ENCODE data around the gene KCNQ1OT1. TPM values are rescaled to one million over a fixed set of nuclear protein-coding genes. Genes with fewer than 3 reads are reported as not detected.

The KCNQ1OT1 gene
- total and polyA plus RNA-seq, 9 of the 15 experiments (the other 6 are each of a cell fraction or from before 2014, with no cell fraction given), result 0.04 to 2.3 (median 0.74) TPM

GRCh38 chr11:2681408-2682145 is 18.2 kb downstream of the KCNQ1OT1 start:
- WGBS (ENCODE audit: insufficient coverage, low coverage, missing lambda C conversion rate), result 28% methylated on average over 4 of the region's 5 CpGs
- Histone ChIP-seq H2AFZ (ENCODE audit: low read depth, low read length) (no peak overlapping the region), H4K20me1 (replicated peaks; ENCODE audit: control insufficient read depth, insufficient read depth, low read length) (peaks cover 36% of the 10 kb centered on the region), H3K9me3 (replicated peaks; ENCODE audit: control insufficient read depth, insufficient read depth, low read depth, low read length) (no peaks in the 10 kb centered on the region), H3K4me3 (no peak overlapping the region), H3K27ac (ENCODE audit: extremely low read depth, low read depth, low read length) (no peak overlapping the region), H3K4me1 (replicated peaks in 1 of 2; ENCODE audit: control insufficient read depth in 2 of 2, insufficient read depth in 2 of 2, low read length in 2 of 2) (peaks cover 3 to 10% of the 10 kb centered on the region in 2 experiments; a peak in 3 of 5 replicates), H3K79me2 (ENCODE audit: control insufficient read depth, insufficient read depth, low read length) (peaks cover 76% of the 10 kb centered on the region), H3K36me3 (ENCODE audit: control insufficient read depth, insufficient read depth, low read length) (peaks cover 48% of the 10 kb centered on the region), H3K9me1 (ENCODE audit: control insufficient read depth, insufficient read depth, low read length) (no peaks in the 10 kb centered on the region), H3K27me3 (ENCODE audit: control insufficient read depth in 2 of 2, insufficient read depth in 2 of 2, low read length in 2 of 2) (no peaks in the 10 kb centered on the region), H3K4me2 (ENCODE audit: insufficient read depth, low read length) (no peak overlapping the region), H3K9ac (ENCODE audit: insufficient read depth in 1 of 2, low read depth in 2 of 2, low read length in 2 of 2) (no peak overlapping the region)
- ChIA-PET CTCF (ENCODE audit: low intra/inter-chr PET ratio) (no interaction called here), POLR2A (interaction anchor here (0.6 to 2.0 kb wide), 4 partner anchors 9 to 29 kb away, joined by 3 to 9 read pairs (median 3); partner anchors contain the start of gene KCNQ1OT1)
- ATAC-seq (peak; percentile 44), FAIRE-seq (no peak), DNase-seq (ENCODE audit: extremely low read depth in 1 of 4, low spot score in 3 of 4) (peak in 2 of 4 experiments; percentile 34 to 41)
- BruUV-seq (replicated peaks), result no TSS peak
- intact Hi-C loops (cut with micrococcal nuclease), result no loop called here
- in situ Hi-C loops (cut with MboI), result no loop called here
- no peak for TF ChIP-seq FOSL1 (tag; conservative IDR thresholded peaks at IDR 0.05)
- no peak for TF ChIP-seq ZHX1 (conservative IDR thresholded peaks at IDR 0.05; ENCODE audit: low read length)
- TF ChIP-seq TEAD1 (CRISPR knock-in tag; IDR thresholded peaks at IDR 0.05), result no peak
- no peak for TF ChIP-seq TAF7 (tag; IDR thresholded peaks at IDR 0.05)
- no peak for TF ChIP-seq ATF2 (CRISPR knock-in tag; IDR thresholded peaks at IDR 0.05)
- no peak for TF ChIP-seq FUS (optimal IDR thresholded peaks at IDR 0.05; ENCODE audit: low read depth, low read length)
- no peak for TF ChIP-seq PREB (CRISPR knock-in tag; IDR thresholded peaks at IDR 0.05)
- TF ChIP-seq SRF (CRISPR knock-in tag; IDR thresholded peaks at IDR 0.05), result 0 out of 4 replicates have a peak, but pooled peaks of 1 of the 2 experiments have one; percentile 24
- TF ChIP-seq ZNF436 (CRISPR knock-in tag; IDR thresholded peaks at IDR 0.05), result no peak
- TF ChIP-seq MBD2 (IDR thresholded peaks at IDR 0.05; ENCODE audit: borderline replicate concordance, low read depth), result no peak
- TF ChIP-seq HMG20B (CRISPR knock-in tag; IDR thresholded peaks at IDR 0.05), result no peak
- peak; percentile 78 for TF ChIP-seq HMBOX1 (IDR thresholded peaks at IDR 0.05)
- no peak for TF ChIP-seq SMARCE1 (IDR thresholded peaks at IDR 0.05)
- no peak for TF ChIP-seq POLR2AphosphoS2 (IDR thresholded peaks at IDR 0.05; ENCODE audit: low read length)
- no peak for TF ChIP-seq MEIS2 (IDR thresholded peaks at IDR 0.05; ENCODE audit: partially characterized antibody)
- TF ChIP-seq COPS2 (conservative IDR thresholded peaks at IDR 0.05), result no peak
